Skeletal muscle tissue (tissue), 4 donors: ENCODE measurements around the gene MGST3. TPM values are rescaled to one million over a fixed set of nuclear protein-coding genes. Genes with fewer than 3 reads are reported as not detected.
A peak's percentile ranks its signal among the peaks of the same experiment; 100 is the strongest.
"Not testable (repeated sequence)": the region's sequence is repeated elsewhere in the genome, so short reads cannot be mapped to it uniquely, and the experiment has no call there.

Source experiments
- H3K27ac ChIP-seq: one replicate; pipeline ENCODE4 v1.7.0; 2013; ENCODE audit warnings: mild to moderate bottlenecking, low read depth, low read length, inconsistent platforms
- H3K27me3 ChIP-seq, 3 donors: one replicate each; pipeline ENCODE4 v1.7.0; 2013; ENCODE audit warnings: low read length in 3 of 3; ENCODE audit not compliant: control insufficient read depth in 3 of 3, insufficient read depth in 3 of 3
- H3K36me3 ChIP-seq, 3 donors: one replicate each; pipeline ENCODE4 v1.7.0; 2013; ENCODE audit warnings: low read length in 3 of 3; ENCODE audit not compliant: control insufficient read depth in 3 of 3, insufficient read depth in 3 of 3
- H3K4me1 ChIP-seq, 3 donors: one replicate each; pipeline ENCODE4 v1.7.0; 2013; ENCODE audit warnings: low read length in 3 of 3, mild to moderate bottlenecking in 3 of 3; ENCODE audit not compliant: control insufficient read depth in 3 of 3, insufficient read depth in 3 of 3
- H3K4me3 ChIP-seq, 3 donors: one replicate each; pipeline ENCODE4 v1.7.0; 2013; ENCODE audit warnings: low read length in 3 of 3
- H3K9ac ChIP-seq, 3 donors: one replicate each; pipeline ENCODE4 v1.7.0; 2013; ENCODE audit warnings: low read length in 3 of 3, mild to moderate bottlenecking in 3 of 3, moderate library complexity in 2 of 3, low read depth in 1 of 3
- H3K9me3 ChIP-seq, 3 donors: one replicate each; pipeline ENCODE4 v1.7.0; 2013; ENCODE audit warnings: low read length in 3 of 3; ENCODE audit not compliant: control insufficient read depth in 3 of 3
- total RNA-seq: library from RNA; depleted of rRNA; stranded (reverse); fragments of >200 nt; gene quantifications from one replicate; pipeline ENCODE4 v1.2.3, GENCODE V29; 2014
- donor health status: Osteomylitis.

Gene MGST3
- total RNA-seq, result 170 TPM

DNA sequence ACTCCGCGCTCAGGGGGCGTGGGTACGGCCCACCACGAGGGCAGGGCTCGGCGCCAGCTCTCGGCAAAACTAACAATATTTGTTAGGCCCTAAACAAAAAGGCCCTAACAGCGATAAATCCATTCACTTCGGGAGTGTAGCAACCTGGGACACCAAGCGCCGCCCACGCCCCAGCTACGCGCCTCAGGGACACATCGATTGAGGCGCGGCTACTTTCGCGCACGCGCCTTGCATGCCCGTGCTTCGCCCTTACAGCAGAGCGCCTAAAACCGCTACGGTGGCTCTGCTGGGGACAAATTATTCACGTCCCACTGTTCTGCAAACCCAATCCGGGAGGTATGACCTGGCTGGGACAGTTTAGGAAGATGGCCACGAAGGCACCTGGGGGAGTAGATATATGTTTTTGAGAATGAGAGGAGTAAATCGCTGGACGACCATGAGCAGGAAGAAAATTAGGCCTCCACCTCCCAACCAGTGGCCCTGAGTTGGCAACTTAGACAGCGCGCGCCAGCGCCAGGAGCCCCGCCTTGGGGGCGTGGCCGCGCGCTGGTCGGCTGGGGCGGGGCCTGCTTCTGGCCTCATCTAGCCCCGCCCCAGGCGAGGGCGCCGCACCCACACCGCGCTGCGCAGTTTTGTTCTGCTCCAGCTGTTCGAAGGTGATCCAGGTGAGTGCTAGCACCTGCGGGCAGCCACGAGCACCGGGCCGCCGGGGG is at the start of gene MGST3:
Gene MGST3, plus strand, starts transcription at position 606 of the 713 bp plus-strand sequence. CDS start 18,614 bp downstream, outside the sequence.
- H3K4me1 ChIP-seq, result peaks cover 18 to 31% (median 26%) of the 10 kb centered on the region in 3 donors
- H3K36me3 ChIP-seq, result no peaks in the 10 kb centered on the region
- H3K27ac ChIP-seq, result peak within 1 kb of the TSS; percentile 94
- H3K9ac ChIP-seq, result peak within 1 kb of the TSS; percentile 94 to 100 (median 97)
- no peaks in the 10 kb centered on the region for H3K9me3 ChIP-seq
- H3K27me3 ChIP-seq, result no peaks in the 10 kb centered on the region
- peak within 1 kb of the TSS; percentile 95 to 98 (median 96) for H3K4me3 ChIP-seq

DNA sequence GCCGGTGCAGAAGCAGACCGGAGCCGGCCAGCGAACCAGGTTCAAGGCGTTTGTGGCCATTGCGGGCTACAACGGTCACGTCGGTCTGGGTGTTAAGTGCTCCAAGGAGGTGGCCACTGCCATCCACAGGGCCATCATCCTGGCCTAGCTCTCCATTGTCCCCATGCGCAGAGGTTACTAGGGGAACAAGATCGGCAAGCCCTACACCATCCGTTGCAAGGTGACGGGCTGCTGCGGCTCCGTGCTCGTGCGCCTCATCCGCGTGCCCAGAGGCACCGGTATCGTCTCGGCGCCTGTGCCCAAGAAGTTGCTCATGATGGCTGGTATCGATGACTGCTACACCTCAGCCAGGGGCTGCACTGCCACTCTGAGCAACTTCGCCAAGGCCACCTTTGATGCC is 49.1 kb upstream of the MGST3 start:
- Histone ChIP-seq H3K9ac (no peak overlapping the region), H3K9me3 (no peaks in the 10 kb centered on the region), H3K36me3 (no peaks in the 10 kb centered on the region), H3K4me1 (no peaks in the 10 kb centered on the region), H3K27me3 (no peaks in the 10 kb centered on the region), H3K4me3 (no peak overlapping the region), H3K27ac (no peak overlapping the region)

DNA sequence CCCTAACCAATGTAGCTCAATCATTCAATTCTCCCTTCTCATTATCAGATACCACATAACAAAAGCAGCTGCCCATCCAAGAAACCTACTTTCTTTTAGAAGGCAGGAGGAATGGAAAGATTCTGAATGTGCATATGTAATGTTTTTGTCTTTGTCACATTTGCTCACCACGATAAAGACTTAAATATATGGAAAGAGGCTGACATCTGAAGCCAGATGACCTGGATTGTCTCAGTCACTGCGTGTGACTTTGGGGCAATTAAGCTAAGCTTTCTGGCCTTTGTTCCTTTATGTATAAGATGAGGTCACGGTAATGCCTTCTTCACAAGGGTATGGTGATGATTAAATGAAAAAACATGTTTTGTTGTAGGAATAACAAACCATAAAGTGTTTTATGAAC is 44.6 kb upstream of the MGST3 start:
- Histone ChIP-seq H3K36me3 (no peaks in the 10 kb centered on the region), H3K27ac (no peak overlapping the region), H3K9me3 (no peaks in the 10 kb centered on the region), H3K4me1 (peaks cover 0 to 3% (median 0%) of the 10 kb centered on the region in 3 donors), H3K27me3 (no peaks in the 10 kb centered on the region), H3K4me3 (no peak overlapping the region), H3K9ac (no peak overlapping the region)

DNA sequence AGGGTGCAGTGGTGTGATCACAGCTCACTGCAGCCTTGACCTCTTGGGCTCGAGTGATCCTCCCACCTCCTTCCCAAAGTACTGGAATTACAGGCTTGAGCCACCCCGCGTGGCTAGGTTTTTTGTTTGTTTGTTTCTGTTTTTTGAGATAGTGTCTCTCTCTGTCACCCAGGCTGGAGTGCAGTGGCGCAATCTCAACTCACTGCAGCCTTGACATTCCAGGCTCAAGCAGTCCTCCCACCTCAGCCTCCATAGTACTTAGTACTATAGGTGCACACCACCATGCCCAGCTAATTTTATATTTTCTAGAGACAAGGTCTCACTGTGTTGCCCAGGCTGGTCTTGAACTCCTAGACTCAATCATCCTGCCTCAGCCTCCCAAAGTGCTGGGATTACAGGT is 39.6 kb upstream of the MGST3 start:
- H3K9ac ChIP-seq, H3K4me3 ChIP-seq, H3K9me3 ChIP-seq, H3K27ac ChIP-seq, H3K36me3 ChIP-seq, H3K4me1 ChIP-seq, H3K27me3 ChIP-seq: not testable (repeated sequence)

DNA sequence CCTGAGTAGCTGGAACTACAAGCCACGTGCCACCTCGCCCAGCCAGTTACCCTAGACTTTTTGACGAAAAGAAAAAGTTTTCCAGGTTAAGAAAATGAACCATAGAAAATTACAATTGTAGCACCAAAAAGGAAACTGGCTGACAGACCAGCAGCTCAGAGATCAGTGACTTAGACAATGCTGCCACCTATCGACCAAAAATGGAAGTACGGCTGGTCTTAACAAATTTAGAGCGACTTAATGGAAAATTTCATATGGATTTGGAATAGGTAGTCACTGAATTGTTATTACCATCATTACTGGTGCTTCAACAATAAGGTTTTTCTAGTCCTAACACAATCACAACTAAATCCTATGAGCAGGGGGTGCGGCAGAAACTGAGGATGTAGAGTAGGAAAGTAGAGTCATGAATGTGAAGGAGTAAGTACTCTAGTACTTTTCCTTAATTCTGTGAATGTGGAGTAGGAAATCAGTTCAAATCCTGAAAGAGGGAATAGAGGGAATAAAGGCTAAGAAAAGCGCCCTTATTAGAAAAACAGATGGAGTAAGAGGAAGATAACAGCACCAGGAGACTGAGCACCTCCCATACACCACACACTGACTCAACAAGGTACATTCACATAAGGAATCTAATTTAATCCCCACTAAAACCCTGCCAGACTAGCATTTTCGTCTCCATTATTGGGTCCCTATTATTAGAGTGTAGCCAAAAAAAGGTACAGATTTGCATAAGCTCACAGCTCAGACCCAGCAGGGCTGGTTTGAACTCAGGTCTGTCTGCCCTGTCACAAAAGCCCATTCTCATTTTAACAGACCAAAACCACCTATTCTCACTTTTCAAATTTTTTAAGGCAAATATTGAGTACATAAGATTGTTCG is 37.9 kb upstream of the MGST3 start:
- H3K9ac ChIP-seq, result no peak overlapping the region
- H3K9me3 ChIP-seq, result no peaks in the 10 kb centered on the region
- H3K27me3 ChIP-seq, result no peaks in the 10 kb centered on the region
- no peak overlapping the region for H3K4me3 ChIP-seq
- H3K27ac ChIP-seq, result no peak overlapping the region
- peaks cover 0 to 7% (median 2%) of the 10 kb centered on the region in 3 donors for H3K4me1 ChIP-seq
- no peaks in the 10 kb centered on the region for H3K36me3 ChIP-seq

DNA sequence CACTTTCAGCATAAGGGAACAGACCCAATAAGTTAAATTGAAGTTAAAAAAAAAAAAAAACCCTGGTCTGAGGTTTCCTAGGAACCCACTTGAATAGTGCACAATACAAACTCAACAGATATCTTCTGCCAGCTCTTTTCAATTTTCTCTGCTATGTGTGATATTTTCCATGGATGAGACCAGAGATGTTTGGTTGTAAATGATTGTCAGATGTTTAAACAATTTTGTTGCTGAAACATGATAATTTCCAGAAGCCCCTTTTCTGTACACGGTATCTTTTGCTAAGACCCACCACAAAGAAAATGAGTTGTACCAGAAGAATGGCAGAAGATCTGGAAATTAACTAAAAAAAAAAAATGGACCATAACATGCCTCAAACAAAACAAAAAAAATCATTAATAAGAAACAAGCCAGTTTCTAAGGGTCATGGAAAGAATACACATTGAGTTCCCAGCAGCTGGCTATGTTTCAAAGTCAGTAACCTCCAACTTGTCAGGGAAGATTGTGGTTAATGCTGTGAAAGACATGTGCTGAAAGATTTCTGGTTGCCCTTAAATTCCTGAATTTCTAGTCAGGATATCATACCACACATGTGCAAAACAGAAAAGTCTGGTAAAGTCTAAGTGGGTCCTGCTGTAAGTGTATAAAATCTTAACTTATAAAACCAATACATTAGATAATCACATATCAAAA is 35.6 kb upstream of the MGST3 start:
- no peak overlapping the region for H3K27ac ChIP-seq
- peaks cover 7 to 12% (median 8%) of the 10 kb centered on the region in 3 donors for H3K4me1 ChIP-seq
- no peaks in the 10 kb centered on the region for H3K36me3 ChIP-seq
- H3K4me3 ChIP-seq, result no peak overlapping the region
- H3K9ac ChIP-seq, result no peak overlapping the region
- H3K9me3 ChIP-seq, result no peaks in the 10 kb centered on the region
- H3K27me3 ChIP-seq, result no peaks in the 10 kb centered on the region

DNA sequence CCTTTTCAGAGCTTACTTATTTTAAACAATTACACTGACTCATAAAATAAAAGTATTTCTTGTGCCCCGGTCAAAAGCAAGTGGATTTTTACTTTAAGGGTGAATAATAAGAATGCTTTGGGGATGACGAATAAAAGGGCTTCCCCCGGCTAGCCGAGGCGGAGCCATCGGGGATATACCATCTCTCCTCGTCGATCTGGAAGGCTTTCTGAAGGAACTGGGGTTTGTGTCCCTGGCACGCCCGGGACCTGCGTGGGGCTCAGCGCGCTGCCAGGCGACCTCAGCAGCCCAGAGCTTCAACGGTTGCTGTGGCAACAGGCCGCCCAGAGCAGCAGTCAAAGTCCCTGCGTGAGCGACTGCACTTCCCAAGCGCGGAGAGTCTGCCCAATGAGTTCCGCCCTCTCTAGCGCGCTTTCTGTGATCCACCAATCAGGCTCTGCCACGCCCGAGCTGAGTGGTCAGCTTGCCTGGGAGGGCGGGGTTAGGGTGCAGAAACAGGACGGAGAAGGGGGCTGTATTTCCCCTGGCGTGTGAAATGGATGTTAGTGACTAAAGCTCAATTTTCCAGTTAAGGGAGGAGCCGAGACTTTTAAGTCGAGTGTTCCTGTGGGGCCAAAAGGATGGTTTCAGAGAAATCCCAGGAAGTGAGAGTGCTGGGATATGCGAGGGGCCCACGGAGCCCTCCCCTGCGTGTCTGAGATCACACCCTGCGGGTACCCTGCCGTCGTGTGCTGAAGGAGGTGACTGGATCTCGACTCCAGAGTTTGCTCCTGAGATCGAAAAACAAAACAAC is 33.0 kb upstream of the MGST3 start:
- peak overlapping the region; percentile 79 to 83 (median 82) for H3K9ac ChIP-seq
- H3K4me3 ChIP-seq, result peak overlapping the region; percentile 82 to 92 (median 89)
- H3K36me3 ChIP-seq, result no peaks in the 10 kb centered on the region
- no peaks in the 10 kb centered on the region for H3K27me3 ChIP-seq
- H3K4me1 ChIP-seq, result peaks cover 10 to 17% (median 14%) of the 10 kb centered on the region in 3 donors
- H3K9me3 ChIP-seq, result no peaks in the 10 kb centered on the region
- peak overlapping the region; percentile 76 for H3K27ac ChIP-seq

DNA sequence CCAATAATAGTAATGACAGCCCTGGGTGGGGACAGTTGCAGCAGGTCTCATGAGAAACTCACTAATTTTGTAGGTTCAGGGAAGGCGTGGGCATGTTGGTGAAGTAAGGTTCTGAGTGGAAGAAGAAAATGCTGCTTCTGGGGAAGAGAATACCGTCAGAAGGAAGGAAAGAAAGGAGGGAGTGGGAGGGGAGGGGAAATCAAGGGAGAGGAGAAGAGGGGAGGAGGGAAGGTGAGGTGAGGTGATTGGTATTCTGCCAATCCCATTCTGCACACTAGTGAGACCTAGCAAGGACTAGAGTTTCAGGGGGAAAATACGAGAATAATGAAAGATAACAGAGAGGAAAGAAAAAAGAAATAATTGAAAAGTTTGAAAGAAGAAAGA is 32.4 kb upstream of the MGST3 start:
- H3K36me3 ChIP-seq, result no peaks in the 10 kb centered on the region
- peaks cover 10 to 17% (median 14%) of the 10 kb centered on the region in 3 donors for H3K4me1 ChIP-seq
- peak overlapping the region; percentile 76 for H3K27ac ChIP-seq
- H3K4me3 ChIP-seq, result peak overlapping the region; percentile 82 to 92 (median 89)
- H3K9ac ChIP-seq, result peak overlapping the region; percentile 79 to 83 (median 82)
- no peaks in the 10 kb centered on the region for H3K27me3 ChIP-seq
- H3K9me3 ChIP-seq, result no peaks in the 10 kb centered on the region

DNA sequence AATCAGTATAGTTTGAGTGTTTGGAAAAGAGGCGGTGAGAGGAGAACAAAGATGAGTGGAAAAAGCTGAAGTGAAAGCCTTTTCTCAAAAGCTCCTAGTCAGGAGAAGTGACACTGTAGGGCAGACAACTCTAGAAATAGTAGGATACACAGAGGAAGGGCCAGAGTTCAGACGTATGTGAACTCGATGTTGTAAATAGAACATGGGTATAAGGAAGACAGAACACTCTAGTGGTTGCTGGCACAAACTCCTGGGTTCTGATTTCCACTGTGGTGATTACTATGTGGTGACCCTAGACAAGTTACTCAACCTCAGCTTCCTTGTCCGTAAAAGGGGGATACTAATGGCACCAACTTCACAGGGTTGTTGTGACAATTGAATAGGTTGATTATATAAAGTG is 30.2 kb upstream of the MGST3 start:
- H3K27ac ChIP-seq, result peak overlapping the region; percentile 11

More for the DNA sequence above, 30.2 kb upstream of the MGST3 start:
- peak overlapping the region in 2 of 3 donors; percentile 9 to 63 for H3K9ac ChIP-seq
- H3K4me1 ChIP-seq, result peaks cover 10 to 17% (median 14%) of the 10 kb centered on the region in 3 donors
- no peaks in the 10 kb centered on the region for H3K9me3 ChIP-seq
- H3K27me3 ChIP-seq, result no peaks in the 10 kb centered on the region
- H3K4me3 ChIP-seq, result no peak overlapping the region
- H3K36me3 ChIP-seq, result no peaks in the 10 kb centered on the region
